Islet precursor cell (in vitro differentiated cells): ENCODE measurements around the gene CEND1.

Experiments
- DNase-seq: peaks from one replicate; pipeline ENCODE4 v3.0.0-alpha.2; 2018

Gene CEND1

DNA sequence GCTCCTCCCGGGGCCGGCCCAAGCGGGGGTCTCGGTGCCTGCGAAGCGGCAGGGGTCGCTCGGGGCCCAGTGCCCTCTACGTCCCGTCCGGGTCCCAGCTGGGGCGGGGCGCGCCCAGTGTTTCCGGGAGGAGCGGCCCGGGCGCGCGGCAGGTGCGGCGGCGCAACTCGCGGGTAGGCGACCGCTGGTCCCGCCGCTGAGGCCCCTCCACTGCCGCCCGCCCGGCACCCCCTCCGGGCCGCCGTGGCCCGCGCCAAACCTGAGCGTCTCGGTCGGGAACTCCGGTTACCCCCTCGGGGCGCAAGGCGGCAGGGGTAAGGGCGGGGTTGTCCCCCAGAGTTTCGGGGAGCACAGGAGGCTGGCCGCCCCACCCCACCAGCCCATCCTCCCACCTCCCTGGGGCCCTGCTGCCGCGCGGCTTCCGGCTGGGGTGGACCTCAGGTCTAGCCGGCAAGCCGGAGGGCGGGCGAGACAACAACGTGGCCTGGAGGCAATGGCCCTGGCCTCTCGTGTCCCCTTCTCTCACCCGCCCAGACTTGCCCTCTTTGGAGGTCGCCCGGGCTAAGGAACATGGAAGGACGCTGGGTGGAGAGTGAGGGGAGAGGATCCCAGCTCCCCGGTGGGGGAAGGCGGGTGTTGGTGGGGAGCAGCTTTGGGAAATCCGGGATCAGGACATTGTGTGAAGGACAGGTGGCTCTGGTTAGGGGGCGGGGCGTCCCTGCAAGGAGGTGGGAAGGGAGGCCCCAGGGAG, 37.4 kb upstream of the CEND1 start:
- no peak for DNase-seq

DNA sequence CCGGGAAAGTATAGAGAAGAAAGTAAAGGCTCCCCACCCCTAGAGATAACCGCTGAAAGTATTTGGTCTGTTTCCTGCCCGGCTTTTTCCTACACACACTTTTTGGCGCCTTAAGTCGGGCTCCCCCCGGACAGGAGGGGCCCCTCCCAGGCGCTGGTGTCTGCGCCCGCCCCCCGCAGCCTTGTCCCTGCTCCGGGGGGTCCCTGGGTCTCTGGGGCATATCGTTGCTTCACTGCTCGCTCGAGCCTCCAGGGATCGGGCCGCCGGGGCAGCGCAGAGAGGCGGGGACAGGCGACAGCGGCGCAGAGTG, 36.9 kb upstream of the CEND1 start:
- DNase-seq = no peak

DNA sequence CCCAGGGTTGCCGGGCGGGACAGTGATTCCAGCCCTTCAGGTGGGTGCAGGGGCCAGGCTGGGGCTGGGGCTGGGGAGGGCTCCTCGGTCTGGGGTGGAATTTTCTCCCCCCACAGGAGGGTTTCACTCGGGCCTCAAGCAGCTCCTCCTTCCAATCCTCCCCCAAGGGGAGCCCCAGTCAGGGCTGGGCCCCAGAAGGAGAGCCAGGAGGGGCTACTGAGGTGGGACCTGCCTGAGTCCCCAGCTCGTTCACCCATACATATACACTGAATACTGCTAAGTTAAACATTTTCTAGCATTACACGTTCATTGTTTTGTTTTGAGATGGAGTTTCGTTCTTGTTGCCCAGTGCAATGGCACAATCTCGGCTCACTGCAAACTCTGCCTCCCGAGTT, 36.3 kb upstream of the CEND1 start:
- DNase-seq = no peak

DNA sequence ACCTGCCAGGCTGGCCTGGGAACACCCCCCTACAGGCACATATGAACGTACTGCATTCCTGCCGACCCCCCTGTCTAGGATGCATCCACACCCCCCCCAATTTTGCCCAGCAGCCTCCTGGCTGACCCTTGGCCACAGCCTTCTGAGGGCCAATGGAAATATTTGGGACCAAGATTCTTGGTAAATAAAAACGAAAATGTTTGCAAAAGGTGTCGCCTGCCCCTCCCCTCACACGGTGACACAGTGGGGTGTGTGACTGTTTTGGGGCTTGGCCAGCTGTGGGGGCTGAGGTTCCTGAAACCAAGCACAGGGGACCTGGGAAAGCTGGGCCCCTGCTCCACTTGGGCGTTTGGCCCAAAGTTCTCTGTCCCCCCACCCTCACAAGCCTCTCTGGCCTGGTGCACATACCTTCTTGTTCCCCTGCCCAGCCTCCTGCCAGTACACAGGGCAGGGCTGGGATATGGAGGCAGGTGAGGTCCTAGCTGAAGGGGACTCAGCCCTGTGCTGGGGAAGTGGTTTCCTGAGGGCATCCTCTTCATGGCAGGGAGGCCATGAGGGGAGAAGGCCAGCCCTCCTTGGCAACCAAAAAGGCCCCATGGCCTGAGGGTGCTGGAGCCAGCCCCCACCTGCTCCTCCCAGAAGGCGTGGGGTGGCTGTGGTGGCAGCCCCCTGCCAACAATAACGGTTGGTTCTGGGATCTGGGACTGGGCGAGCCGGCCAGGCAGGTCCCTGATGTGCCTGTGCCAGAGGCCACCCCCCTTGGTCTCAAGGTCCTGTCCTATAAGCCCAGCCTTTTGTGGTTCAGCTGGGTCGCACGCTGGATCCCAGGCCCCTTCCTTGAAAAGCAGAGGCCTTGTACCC, 35.7 kb upstream of the CEND1 start:
- no peak for DNase-seq

DNA sequence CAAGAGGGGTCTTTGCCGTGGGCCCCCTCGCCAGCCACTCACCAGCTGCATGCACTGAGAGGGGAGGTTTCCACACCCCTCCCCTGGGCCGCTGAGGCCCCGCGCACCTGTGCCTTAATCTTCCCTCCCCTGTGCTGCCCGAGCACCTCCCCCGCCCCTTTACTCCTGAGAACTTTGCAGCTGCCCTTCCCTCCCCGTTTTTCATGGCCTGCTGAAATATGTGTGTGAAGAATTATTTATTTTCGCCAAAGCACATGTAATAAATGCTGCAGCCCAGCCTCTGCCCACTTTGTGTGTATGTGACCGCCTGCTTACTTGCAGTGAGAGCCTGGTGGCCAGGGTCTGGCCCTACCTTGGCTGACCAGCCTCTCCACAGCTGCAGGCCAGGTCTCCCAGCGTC, 35.1 kb upstream of the CEND1 start:
- no peak for DNase-seq

DNA sequence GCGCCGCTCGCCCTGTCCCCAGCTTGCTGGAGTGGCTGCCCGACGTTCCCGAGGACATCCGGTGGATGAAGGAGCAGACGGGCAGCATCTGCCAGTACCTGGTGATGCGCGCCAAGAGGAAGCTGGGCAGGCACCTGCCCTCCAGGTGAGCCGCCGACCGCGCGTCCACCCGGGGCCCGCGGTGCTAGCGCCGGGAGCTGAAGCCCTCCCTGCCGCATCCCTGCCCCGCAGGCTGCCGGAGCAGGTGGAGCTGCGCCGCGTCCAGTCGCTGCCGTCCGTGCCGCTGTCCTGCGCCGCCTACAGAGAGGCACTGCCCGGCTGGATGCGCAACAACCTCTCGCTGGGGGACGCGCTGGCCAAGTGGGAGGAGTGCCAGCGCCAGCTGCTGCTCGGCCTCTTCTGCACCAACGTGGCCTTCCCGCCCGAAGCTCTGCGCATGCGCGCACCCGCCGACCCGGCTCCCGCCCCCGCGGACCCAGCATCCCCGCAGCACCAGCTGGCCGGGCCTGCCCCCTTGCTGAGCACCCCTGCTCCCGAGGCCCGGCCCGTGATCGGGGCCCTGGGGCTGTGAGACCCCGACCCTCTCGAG, 34.5 kb upstream of the CEND1 start:
- DNase-seq = no peak

DNA sequence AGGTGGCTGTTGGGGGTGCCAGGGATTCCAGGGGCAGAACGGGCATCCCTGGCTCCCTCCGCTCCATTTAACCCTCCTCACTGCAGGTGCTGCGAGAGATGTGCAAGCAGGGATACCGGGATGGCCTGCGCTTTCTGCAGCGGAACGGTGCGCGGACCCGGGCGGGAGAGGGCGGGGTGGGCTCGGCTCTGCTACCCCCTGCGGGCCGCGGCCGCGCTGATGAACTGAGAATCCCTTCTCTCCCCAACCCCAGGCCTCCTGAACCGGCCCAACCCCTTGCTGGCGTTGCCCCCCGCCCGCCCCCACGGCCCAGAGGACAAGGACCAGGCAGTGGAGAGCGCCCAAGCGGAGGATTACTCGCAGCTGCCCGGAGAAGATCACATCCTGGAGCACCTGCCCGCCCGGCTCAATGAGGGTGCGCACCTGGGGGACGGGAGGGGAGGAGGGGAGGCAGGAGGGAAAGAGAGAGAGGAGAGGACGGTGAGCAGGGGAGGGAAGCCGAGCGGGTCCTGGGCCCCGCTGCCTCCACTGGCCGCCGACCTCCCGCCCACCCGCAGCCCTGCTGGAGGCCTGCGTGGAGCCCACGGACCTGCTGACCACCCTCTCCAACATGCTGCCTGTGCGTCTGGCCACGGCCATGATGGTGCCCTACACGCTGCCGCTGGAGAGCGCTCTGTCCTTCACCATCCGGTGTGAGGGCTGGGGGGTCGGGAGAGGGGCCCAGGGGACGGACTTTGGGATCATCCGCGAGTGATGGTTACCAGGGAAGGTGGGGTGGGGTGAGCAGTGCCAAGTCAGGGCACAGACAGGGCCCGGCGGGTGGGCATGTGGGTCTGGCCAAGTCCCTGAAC, 33.8 kb upstream of the CEND1 start:
- DNase-seq = no peak

DNA sequence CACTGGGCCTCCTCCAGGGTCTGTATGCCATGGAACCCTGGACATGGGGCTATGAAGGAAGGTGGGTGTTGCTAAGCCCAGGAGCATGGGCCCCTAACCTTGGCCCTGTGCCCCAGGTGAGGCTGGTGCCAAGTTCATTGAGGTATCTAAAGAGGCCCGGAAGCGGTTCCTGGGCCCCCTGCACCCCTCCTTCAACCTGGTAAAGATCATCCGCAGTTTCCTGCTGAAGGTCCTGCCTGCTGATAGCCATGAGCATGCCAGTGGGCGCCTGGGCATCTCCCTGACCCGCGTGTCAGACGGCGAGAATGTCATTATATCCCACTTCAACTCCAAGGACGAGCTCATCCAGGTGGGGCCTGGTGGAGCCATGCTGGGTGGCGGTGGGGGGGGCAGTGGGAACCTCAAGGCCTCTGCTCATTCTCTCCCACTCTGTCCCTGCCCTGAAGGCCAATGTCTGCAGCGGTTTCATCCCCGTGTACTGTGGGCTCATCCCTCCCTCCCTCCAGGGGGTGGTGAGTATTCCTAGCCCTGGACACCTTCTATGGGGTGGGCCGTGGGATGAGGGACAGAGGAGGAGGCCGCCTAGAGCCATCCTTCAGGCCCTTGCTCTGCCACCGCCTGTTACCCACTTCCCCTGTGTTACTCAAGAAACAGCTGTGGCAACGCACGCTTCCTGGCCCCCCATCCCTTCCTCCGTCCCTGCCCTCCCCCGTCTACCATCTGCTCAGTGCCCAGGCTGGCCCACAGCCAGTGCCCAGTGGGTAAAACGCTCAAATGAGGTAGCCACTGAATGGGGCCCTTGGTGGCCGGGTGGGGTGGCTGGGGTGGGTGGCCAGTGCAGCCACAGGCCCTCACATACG, 31.9 kb upstream of the CEND1 start:
- no peak for DNase-seq

DNA sequence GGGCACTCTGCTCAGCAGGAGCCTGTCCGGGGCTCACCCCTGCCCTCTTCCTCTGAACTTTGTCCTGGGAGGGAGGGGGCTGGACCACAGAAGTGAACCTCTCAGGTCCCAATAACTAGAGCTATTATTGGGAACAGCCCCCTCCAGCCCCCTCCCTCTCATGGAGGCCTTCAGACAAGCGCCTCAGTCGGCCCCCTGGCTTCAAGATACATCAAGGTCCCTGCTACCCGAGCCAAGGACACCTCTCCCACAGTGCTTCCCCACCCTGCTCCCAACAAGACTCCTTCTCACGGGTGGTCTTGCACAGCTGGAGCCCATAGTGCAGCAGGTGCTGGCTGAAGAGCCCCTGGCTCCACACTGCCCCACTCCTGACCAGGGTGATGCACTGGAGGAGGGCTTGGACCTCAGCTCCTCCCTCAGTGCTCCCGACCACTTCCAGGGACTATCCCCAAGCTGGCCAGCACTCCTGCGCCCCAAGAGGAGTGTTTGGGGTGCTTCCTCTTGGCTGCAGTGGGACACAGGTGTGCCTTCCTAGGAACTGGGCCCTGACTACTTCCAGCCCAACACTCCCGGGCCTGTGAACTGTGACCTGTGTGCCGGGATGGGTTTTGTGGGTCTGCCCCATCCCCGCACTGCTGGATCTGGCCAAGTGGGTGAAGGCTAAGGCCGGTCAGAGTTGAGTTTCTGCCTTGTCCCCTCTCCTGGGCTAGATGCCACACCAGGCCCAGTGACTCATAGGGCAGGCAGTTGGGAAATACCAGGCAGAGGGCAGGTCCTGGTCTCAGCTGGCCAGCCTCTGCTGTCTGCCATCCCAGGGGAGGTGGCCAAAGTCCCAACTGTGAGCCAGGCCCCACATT, 31.0 kb upstream of the CEND1 start:
- no peak for DNase-seq

DNA sequence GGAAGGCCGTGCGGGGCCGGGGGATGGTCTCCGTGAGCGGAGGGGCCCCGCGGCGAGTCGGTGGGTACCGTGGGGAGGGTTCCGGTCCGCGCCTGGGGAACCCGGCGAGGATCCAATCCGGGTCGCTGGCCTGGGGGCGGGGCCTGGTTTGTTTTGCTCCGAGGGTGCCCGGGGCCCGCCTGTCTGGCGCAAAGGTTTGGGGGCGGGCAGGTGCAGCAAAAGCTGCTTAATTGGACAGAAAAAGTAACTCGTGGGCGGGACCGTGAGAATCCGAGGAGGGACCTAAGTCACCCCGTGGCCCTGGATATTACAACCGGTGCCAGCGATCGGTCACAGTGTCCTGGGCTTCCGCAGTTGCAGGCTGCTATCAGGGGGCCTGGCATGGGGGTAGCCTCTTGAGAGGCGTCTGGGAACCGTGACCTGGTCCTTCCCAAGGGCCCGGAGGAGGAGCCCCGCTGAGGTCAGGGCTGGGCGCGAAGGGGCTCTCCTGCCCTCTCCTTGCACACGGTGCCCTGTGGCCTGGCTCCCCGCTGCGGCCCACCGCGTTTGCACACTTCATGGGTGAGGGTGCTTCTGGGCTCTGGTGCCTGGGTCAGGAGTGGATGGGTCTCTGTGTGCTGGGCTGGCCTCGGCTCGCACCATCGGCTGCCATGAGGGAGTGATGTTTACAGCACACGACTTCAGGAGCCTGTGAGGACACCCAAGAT, 30.2 kb upstream of the CEND1 start:
- DNase-seq = peak; percentile 87

DNA sequence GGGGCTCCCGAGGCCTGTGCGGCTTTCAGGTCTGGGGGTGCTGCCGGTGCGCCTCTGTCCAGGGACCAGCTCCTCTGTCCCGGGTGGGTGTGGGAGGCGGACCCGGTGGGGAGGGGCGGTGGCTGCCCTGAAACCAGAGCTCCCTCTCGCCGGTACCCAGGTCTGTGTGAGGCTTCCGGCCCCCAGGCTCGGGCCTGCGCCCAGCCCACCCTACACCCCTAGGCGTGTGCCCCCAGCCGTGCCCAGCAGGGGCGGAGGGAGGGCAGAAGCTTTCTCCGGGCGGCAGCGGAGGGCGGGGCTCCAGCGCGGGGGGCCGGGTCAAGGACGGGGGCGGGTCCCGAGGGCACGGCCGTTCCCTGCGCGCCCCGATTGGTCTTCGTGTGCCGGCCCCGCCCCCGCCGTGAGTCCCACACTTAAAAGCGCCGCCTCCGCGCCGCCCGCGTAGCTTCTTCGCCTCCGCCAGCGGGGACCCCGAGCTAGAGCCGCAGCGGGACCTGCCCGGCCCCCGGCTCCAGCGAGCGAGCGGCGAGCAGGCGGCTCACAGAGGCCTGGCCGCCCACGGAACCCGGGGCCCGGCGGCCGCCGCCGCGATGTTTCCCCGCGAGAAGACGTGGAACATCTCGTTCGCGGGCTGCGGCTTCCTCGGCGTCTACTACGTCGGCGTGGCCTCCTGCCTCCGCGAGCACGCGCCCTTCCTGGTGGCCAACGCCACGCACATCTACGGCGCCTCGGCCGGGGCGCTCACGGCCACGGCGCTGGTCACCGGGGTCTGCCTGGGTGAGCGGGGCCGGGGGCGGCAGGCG, 29.4 kb upstream of the CEND1 start:
- DNase-seq = peak; percentile 93

DNA sequence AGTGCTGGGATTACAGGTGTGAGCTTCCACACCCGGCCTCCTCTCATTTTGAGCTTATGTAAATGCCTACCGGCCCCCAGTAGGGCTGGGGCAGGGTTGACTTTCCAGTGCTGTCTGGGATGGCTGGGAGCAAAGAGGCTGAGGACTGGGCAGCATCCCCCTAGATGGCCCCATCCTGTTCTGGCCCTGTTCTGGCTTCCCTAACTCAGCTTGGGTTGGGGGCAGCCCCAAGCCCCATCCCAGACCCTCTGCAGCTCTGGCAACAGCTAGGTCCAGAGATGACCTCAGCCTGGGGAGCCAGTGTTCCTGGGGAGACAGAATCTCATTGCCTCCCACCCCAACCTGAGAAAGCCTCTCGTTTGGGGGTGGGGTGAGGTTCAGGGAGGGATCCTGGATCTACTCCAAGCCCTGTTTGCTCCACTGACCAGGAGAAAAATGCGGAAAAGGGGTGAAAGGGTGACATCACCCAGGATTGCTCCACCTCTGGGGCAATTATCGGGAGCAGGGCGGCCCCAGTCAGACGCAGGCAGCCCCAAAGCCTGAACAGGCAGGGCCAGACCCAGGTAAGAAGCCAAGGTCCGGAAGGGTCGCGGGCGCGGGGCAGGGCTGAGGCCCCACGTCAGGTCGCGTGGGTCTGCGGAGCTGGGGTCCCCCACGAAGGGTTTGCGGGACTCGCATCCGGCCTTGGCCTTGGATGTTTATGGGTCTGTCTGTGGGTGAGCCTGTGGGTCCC, 28.7 kb upstream of the CEND1 start, which contains the start of gene PNPLA2:
TSS of gene PNPLA2 (plus strand) at position 519 of the 733 bp plus-strand sequence. CDS start 805 bp downstream, outside the sequence.
- DNase-seq = no peak

DNA sequence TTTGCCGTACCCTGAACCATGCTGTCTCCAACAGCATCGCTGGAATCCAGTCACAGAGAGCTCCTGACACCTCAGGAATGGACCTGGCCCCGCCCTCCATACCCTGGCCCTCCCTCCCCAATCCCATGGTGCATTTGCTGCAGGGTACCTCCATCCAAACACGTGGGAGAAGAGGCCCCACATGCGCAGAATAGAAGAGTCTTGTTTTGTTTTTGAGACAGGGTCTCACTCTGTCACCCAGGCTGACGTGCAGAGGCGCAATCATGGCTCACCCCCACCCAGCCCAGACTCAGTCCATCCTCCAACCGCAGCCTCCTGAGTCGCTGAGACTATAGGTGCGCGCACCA, 26.5 kb upstream of the CEND1 start:
- no peak for DNase-seq

DNA sequence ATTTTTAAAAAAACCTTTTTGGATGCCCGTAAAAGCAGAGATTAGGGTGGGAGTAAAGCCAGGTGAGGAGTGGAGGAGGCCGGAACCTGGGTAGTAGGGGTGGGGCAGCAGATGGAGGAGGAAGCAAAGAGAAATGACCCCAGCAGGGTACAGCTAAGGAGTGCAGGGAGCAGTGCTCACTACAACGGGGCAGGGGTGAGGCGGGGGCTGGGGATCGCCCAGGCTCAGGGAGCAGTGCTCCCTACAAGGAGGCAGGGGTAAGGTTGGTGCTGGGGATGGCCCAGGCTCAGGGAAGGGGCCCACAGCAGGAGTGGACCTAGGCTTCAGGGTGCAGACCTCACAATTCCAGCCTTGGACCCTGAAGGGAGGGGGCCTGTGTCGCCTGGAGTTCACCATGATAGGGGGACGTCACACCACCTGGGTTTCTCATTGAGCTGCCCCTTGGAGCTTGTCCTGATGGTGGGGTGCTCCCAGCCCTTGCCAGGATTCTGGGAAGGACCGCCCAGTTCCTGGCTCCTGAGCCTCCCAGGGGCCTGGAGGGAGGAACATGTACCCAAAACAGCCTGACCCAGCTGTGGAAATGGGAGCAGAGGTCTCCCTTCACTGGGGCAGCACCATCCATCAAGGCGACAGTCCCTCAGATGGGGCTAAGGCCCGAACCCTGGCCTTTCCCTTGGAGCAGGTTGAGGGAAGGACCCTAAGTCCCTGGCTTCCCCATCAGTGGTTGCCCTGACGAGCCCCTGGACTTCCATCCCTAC, 26.0 kb upstream of the CEND1 start:
- DNase-seq = no peak

DNA sequence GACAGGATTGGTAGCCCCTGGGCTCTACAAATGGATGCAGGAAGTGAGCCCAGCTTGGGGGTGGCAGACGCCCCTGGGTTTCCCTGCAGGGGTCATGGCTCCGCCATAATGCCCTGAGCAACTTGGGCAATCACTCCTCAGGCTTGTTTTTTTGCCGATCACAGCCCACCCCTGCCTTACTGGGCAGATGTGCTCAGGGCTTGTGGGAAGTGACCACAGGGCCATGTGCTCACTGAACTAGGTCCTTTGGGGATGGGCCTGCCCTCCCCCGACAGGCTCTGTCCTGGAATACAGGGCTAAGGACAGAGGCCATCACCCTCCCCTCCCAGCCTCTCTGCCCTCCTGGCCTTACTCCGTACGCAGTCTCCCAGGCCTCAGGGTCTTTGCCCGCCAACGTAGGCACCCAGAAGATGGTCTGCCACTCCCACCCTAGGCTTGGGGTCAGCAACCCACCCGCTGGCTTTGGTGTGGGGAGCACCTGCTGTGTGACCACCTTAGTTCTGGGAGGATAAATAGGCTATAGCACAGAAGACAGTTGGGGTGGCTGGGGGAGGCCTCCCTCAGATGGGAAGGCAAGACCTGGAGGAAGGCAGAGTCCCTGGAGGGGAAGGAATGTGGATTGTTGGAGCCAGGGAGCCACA, 23.7 kb upstream of the CEND1 start:
- no peak for DNase-seq

DNA sequence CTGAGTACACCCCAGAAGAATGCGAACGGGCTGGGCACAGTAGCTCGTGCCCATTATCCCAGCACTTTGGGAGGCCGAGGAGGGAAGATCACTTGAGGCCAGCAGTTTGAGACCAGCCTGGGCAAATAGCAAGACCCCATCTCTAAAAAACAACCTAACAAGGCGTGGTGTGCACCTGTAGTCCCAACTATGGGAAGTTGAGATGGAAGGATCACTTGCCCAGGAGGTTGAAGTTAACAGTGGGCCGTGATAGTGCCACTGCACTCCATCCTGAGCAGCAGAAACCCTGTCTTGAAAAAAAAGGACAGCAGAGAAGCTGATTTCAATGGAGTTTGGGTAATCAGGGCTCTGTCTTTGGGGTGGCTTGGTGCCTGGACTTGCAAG, 23.2 kb upstream of the CEND1 start:
- DNase-seq = no peak

DNA sequence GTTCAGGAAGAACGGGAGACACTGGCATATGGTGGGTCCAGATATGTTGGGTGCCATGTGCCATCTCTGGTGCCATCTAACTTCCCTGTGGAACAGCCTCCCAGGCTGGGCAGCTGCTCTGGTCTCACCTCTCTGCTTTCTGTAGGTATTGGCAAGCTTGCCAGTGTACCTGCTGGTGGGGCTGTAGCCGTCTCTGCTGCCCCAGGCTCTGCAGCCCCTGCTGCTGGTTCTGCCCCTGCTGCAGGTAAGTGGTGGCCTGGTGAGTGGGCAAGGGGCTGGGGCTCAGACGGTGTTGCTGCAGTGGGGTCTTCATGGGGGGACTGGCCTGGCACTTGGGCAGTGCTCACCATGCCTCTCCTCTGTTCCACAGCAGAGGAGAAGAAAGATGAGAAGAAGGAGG, 22.5 kb upstream of the CEND1 start:
- DNase-seq = no peak
